K562 (cell line): Measurements from ENCODE around the gene FAM169A. TPM values are rescaled to one million over a fixed set of nuclear protein-coding genes. Genes with fewer than 3 reads are reported as not detected.

Experiments used
- ASH1L ChIP-seq: fragments of 450-650 bp; IDR thresholded peaks from 2 replicates; pipeline ENCODE4 v1.6.1; 2018; ENCODE audit warnings: borderline replicate concordance, mild to moderate bottlenecking, low read depth; ENCODE audit not compliant: partially characterized antibody
- CBX3 ChIP-seq, 2 experiments: IDR thresholded peaks; 1 replicate in 1 of 2; 2 replicates in 1 of 2; pipeline ENCODE4 v1.6.1; 2012; ENCODE audit warnings: inconsistent platforms in 2 of 2, low read length in 2 of 2, borderline replicate concordance in 1 of 2, control low read depth in 1 of 2
- NR4A1 ChIP-seq, 2 experiments: fragments of 250-450 bp in 1 of 2; fragments of 450-650 bp in 1 of 2; sonication (Bioruptor Pico) in 1 of 2; IDR thresholded peaks; 2 replicates each; pipeline versions ENCODE4 v1.4.0 to v1.6.1; 2016 to 2020; ENCODE audit warnings: mild to moderate bottlenecking in 2 of 2, missing compliant biosample characterization in 1 of 2, missing genetic modification characterization in 1 of 2, moderate library complexity in 1 of 2
- POLR2G ChIP-seq: fragments of 200-400 bp; formaldehyde crosslinking; IDR thresholded peaks from 2 replicates; pipeline ENCODE4 v1.6.1; 2017; ENCODE audit warnings: low read depth, mild to moderate bottlenecking, antibody characterized with exemption, low read length, moderate library complexity
- RBM25 ChIP-seq: fragments of 200-400 bp; formaldehyde crosslinking; IDR thresholded peaks from 2 replicates; pipeline ENCODE4 v1.6.1; 2018; ENCODE audit warnings: low read length, low read depth, moderate library complexity; ENCODE audit not compliant: severe bottlenecking
- ZNF197 ChIP-seq: fragments of 200-800 bp; sonication (Bioruptor generic); IDR thresholded peaks from 2 replicates; pipeline ENCODE4 v1.6.1; 2016; ENCODE audit warnings: low read depth, missing genetic modification characterization, missing compliant biosample characterization
- ZNF212 ChIP-seq: fragments of 450-650 bp; formaldehyde crosslinking; IDR thresholded peaks from 2 replicates; pipeline ENCODE4 v1.4.0; 2020; ENCODE audit warnings: mild to moderate bottlenecking
- ZNF668 ChIP-seq: fragments of 250-450 bp; sonication (Bioruptor Pico); IDR thresholded peaks from 2 replicates; pipeline ENCODE4 v1.8.0; 2022; ENCODE audit warnings: mild to moderate bottlenecking, inconsistent platforms
- ZNF830 ChIP-seq: fragments of 250-450 bp; sonication (Bioruptor Pico); IDR thresholded peaks from 2 replicates; pipeline ENCODE4 v1.5.0; 2021; ENCODE audit warnings: mild to moderate bottlenecking
- polyA plus RNA-seq, 8 experiments: library from polyadenylated mRNA; depleted of rRNA in 4 of 8; stranded (reverse) in 5 of 8; unstranded in 3 of 8; fragments of >200 nt; fragmentation: Nextera tagmentation in 2 of 8; fragmentation: Illumina TruSeq in 1 of 8; extraction: Ambion mirVana in 2 of 8; extraction: Trizol in 1 of 8; gene quantifications; 2 replicates each; pipeline versions ENCODE4 v1.2.1 to v1.2.3, GENCODE V29; 2011 to 2014; ENCODE audit warnings: inconsistent platforms in 1 of 8, missing spikeins in 1 of 8
- total RNA-seq, 7 experiments: library from RNA; depleted of rRNA in 6 of 7; stranded (reverse); fragments of >200 nt in 6 of 7; fragmentation: Illumina TruSeq in 2 of 7; extraction: Trizol in 2 of 7; gene quantifications; 2 replicates each; pipeline versions ENCODE4 v1.2.1 to v1.2.3, GENCODE V29; 2011 to 2021; ENCODE audit warnings: low replicate concordance in 1 of 7
- TF ChIP-seq, protein P1 (sequence below): sonication (generic); formaldehyde crosslinking; IDR thresholded peaks from 2 replicates; pipeline ENCODE4 v1.8.0; 2022; ENCODE audit warnings: mild to moderate bottlenecking, missing genetic modification reagents
- TF ChIP-seq, protein P2 (sequence below), 2 experiments: fragments of 450-650 bp in 1 of 2; IDR thresholded peaks; 2 replicates each; pipeline ENCODE4 v1.6.1; 2011 to 2017; ENCODE audit warnings: low read depth in 2 of 2, antibody characterized with exemption in 1 of 2, borderline replicate concordance in 1 of 2, low read length in 1 of 2, mild to moderate bottlenecking in 1 of 2, mixed read lengths in 1 of 2; ENCODE audit not compliant: control insufficient read depth in 1 of 2
- TF ChIP-seq, protein P3 (sequence below), 3 experiments: fragments of 200-800 bp in 1 of 3; fragments of 250-450 bp in 1 of 3; fragments of 450-650 bp in 1 of 3; sonication (Bioruptor Pico) in 1 of 3; sonication (Bioruptor generic) in 1 of 3; formaldehyde crosslinking in 1 of 3; IDR thresholded peaks; 2 replicates each; pipeline versions ENCODE4 v1.6.1 to v1.8.0; 2016 to 2022; ENCODE audit warnings: mild to moderate bottlenecking in 2 of 3, missing genetic modification characterization in 2 of 3, missing compliant biosample characterization in 1 of 3, moderate library complexity in 1 of 3
- TF ChIP-seq, protein P4 (sequence below): sonication (generic); formaldehyde crosslinking; IDR thresholded peaks from 2 replicates; pipeline ENCODE4 v1.8.1; 2023; ENCODE audit warnings: mild to moderate bottlenecking, missing genetic modification reagents

Gene FAM169A
- total and polyA plus RNA-seq, 9 of the 15 experiments (the other 6 are each of a cell fraction or from before 2014, with no cell fraction given), result 0.01 to 0.04 TPM; not detected in 7

DNA sequence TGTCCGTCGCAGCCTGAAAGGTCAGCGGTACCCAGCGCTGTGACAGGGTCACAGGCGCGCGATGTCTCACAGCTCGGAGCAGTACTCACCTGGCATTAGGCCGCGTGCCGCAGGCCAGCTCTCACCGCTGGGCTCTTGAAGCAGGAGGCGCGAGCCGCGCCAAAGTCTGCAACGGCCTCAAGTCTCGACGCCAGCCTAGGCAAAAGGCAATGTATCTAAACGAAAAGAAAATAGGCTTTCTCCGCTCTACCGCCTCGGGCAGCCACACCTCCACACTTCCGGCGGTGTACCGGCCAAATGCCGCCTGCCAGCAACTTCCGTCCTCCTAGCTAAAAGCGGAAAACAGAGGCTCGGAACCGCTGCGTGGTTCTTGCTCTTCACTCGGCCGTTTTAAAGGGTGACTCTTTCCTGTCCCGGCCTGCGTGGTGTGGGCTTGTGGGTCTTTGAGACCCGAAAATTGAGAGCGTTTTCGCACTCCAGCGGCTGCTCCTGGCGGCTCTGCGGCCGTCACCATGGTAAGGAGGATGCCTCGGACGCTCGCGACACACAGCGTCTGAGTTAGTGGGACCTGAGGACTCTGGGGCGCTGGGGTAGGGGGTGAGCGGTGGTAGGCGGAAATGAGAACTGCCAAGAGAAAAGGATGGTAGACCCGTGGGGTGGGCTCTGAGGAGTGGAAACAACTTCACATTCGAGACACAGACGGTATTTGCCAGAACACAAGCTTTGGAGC, 99.2 kb downstream of the FAM169A start, which contains the start of the genes GFM2 and NSA2 (continued):
- TF ChIP-seq, protein P1, sequence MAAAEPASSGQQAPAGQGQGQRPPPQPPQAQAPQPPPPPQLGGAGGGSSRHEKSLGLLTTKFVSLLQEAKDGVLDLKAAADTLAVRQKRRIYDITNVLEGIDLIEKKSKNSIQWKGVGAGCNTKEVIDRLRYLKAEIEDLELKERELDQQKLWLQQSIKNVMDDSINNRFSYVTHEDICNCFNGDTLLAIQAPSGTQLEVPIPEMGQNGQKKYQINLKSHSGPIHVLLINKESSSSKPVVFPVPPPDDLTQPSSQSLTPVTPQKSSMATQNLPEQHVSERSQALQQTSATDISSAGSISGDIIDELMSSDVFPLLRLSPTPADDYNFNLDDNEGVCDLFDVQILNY, result no peak
- TF ChIP-seq ZNF197, result peak; percentile 80; the same call in 1 of the 2 replicates
- TF ChIP-seq, protein P2, sequence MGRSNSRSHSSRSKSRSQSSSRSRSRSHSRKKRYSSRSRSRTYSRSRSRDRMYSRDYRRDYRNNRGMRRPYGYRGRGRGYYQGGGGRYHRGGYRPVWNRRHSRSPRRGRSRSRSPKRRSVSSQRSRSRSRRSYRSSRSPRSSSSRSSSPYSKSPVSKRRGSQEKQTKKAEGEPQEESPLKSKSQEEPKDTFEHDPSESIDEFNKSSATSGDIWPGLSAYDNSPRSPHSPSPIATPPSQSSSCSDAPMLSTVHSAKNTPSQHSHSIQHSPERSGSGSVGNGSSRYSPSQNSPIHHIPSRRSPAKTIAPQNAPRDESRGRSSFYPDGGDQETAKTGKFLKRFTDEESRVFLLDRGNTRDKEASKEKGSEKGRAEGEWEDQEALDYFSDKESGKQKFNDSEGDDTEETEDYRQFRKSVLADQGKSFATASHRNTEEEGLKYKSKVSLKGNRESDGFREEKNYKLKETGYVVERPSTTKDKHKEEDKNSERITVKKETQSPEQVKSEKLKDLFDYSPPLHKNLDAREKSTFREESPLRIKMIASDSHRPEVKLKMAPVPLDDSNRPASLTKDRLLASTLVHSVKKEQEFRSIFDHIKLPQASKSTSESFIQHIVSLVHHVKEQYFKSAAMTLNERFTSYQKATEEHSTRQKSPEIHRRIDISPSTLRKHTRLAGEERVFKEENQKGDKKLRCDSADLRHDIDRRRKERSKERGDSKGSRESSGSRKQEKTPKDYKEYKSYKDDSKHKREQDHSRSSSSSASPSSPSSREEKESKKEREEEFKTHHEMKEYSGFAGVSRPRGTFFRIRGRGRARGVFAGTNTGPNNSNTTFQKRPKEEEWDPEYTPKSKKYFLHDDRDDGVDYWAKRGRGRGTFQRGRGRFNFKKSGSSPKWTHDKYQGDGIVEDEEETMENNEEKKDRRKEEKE (IDR thresholded peaks at IDR 0.05; ENCODE audit: borderline replicate concordance in 1 of 2, control insufficient read depth in 1 of 2, low read depth in 2 of 2, low read length in 1 of 2), result peak in 1 of 2 experiments; percentile 96; a peak in 2 of 4 replicates
- TF ChIP-seq ZNF830 (CRISPR knock-in tag), result no peak
- TF ChIP-seq POLR2G, result peak; percentile 82
- TF ChIP-seq, protein P3, sequence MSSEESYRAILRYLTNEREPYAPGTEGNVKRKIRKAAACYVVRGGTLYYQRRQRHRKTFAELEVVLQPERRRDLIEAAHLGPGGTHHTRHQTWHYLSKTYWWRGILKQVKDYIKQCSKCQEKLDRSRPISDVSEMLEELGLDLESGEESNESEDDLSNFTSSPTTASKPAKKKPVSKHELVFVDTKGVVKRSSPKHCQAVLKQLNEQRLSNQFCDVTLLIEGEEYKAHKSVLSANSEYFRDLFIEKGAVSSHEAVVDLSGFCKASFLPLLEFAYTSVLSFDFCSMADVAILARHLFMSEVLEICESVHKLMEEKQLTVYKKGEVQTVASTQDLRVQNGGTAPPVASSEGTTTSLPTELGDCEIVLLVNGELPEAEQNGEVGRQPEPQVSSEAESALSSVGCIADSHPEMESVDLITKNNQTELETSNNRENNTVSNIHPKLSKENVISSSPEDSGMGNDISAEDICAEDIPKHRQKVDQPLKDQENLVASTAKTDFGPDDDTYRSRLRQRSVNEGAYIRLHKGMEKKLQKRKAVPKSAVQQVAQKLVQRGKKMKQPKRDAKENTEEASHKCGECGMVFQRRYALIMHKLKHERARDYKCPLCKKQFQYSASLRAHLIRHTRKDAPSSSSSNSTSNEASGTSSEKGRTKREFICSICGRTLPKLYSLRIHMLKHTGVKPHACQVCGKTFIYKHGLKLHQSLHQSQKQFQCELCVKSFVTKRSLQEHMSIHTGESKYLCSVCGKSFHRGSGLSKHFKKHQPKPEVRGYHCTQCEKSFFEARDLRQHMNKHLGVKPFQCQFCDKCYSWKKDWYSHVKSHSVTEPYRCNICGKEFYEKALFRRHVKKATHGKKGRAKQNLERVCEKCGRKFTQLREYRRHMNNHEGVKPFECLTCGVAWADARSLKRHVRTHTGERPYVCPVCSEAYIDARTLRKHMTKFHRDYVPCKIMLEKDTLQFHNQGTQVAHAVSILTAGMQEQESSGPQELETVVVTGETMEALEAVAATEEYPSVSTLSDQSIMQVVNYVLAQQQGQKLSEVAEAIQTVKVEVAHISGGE (CRISPR knock-in tag; IDR thresholded peaks at IDR 0.05), result peak; percentile 98 to 100 (median 100)
- TF ChIP-seq RBM25, result no peak
- no peak for TF ChIP-seq ASH1L
- TF ChIP-seq NR4A1 (CRISPR knock-in tag; IDR thresholded peaks at IDR 0.05), result no peak
- TF ChIP-seq NR4A1 (tag; IDR thresholded peaks at IDR 0.05), result 0 out of 2 replicates have a peak, but pooled peaks have one; percentile 43
- TF ChIP-seq ZNF212 (CRISPR knock-in tag), result no peak
- TF ChIP-seq ZNF668 (CRISPR knock-in tag), result no peak
- TF ChIP-seq CBX3 (IDR thresholded peaks at IDR 0.05; ENCODE audit: borderline replicate concordance in 1 of 2, low read length in 2 of 2), result peak in 1 of 2 experiments; percentile 87; a peak in 2 of 3 replicates
- TF ChIP-seq, protein P4, sequence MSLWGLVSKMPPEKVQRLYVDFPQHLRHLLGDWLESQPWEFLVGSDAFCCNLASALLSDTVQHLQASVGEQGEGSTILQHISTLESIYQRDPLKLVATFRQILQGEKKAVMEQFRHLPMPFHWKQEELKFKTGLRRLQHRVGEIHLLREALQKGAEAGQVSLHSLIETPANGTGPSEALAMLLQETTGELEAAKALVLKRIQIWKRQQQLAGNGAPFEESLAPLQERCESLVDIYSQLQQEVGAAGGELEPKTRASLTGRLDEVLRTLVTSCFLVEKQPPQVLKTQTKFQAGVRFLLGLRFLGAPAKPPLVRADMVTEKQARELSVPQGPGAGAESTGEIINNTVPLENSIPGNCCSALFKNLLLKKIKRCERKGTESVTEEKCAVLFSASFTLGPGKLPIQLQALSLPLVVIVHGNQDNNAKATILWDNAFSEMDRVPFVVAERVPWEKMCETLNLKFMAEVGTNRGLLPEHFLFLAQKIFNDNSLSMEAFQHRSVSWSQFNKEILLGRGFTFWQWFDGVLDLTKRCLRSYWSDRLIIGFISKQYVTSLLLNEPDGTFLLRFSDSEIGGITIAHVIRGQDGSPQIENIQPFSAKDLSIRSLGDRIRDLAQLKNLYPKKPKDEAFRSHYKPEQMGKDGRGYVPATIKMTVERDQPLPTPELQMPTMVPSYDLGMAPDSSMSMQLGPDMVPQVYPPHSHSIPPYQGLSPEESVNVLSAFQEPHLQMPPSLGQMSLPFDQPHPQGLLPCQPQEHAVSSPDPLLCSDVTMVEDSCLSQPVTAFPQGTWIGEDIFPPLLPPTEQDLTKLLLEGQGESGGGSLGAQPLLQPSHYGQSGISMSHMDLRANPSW (CRISPR knock-in tag), result no peak
